Measurements from ENCODE around the gene PHGDH. TPM values are rescaled to one million over a fixed set of nuclear protein-coding genes. Genes with fewer than 3 reads are reported as not detected.
A peak's percentile ranks its signal among the peaks of the same experiment; 100 is the strongest.
"Not testable (repeated sequence)": the region's sequence is repeated elsewhere in the genome, so short reads cannot be mapped to it uniquely, and the experiment has no call there.

Gene PHGDH
- total and polyA plus RNA-seq, 9 donors, result 34.1 to 488 (median 62.8) TPM

DNA sequence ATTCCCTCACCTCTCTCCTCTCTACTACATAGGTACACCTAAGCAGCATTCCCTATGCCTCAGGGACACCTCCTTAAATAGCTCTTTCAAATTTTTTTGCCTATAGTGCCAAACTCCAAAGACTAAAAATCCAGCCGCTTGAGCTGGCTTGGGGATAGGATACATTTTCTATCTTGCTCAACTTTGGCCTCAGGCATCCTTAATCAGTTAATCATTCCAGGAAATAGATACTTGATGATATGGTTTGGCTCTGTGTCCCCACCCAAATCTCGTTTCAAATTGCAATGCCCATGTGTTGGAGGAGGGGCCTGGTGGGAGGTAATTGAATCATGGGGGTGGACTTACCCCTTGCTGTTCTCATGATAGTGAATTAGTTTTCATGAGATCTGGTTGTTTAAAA is 11.4 kb upstream of the PHGDH start:
- 78 to 82% (median 82%) methylated on average over 2 of the region's 2 CpGs for WGBS, 3 donors
- Histone ChIP-seq H3K9me3 (peaks cover 0 to 4% of the 10 kb centered on the region in 2 donors), H3K4me3 (no peak overlapping the region), H3K27ac (no peak overlapping the region), H3K27me3 (no peaks in the 10 kb centered on the region), H3K4me1 (ENCODE audit: insufficient read depth) (no peaks in the 10 kb centered on the region), H3K36me3 (no peaks in the 10 kb centered on the region)
- TF ChIP-seq EP300 (IDR thresholded peaks at IDR 0.05) (no peak), POLR2A (IDR thresholded peaks at IDR 0.05) (no peak), CTCF (IDR thresholded peaks at IDR 0.05) (no peak)
- DNase-seq, result no peak
- intact Hi-C loops (cut with DNase I), result no loop called here

DNA sequence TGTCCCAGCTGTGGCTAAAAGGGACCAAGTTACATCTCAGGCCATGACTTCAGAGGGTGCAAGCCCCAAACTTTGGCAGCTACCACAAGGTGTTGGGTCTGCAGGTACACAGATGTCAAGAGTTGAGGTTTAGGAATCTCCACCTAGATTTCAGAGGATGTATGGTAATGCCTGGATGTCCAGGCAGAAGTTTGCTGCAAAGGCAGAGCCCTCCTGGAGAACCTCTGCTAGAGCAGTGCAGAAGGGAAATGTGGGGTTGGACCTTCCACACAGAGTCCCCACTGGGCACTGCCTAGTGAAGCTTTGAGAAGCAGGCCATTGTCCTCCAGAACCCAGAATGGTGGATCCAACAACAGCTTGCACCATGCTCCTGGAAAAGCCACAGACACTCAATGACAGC is 10.1 kb upstream of the PHGDH start:
- Histone ChIP-seq H3K27ac (no peak overlapping the region), H3K36me3 (no peaks in the 10 kb centered on the region), H3K4me3 (no peak overlapping the region), H3K9me3 (peaks cover 0 to 4% of the 10 kb centered on the region in 2 donors), H3K27me3 (no peaks in the 10 kb centered on the region), H3K4me1 (ENCODE audit: insufficient read depth) (no peaks in the 10 kb centered on the region)
- no peak for TF ChIP-seq EP300 (IDR thresholded peaks at IDR 0.05)
- no peak for TF ChIP-seq POLR2A (IDR thresholded peaks at IDR 0.05)
- no peak for TF ChIP-seq CTCF (IDR thresholded peaks at IDR 0.05)
- DNase-seq, result no peak
- intact Hi-C loops (cut with DNase I), result no loop called here

DNA sequence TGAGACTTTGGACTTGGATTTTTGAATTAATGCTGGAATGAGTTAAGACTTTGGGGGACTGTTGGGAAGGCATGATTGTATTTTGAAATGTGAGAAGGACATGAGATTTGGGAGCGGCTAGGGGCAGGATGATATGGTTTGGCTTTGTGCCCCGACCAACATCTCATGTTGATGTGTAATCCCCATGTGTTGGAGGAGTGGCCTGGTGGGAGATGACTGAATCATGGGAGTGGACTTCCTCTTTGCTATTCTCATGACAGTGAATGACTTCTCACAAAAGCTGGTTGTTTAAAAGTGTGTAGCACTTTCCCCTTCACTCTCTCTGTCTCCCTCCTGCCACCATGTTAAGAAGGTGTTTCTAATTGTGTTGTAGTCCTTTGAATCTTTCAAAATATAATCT is 9.3 kb upstream of the PHGDH start:
- Histone ChIP-seq H3K36me3 (no peaks in the 10 kb centered on the region), H3K9me3 (peaks cover 0 to 4% of the 10 kb centered on the region in 2 donors), H3K4me1 (ENCODE audit: insufficient read depth) (no peaks in the 10 kb centered on the region), H3K4me3 (no peak overlapping the region), H3K27me3 (no peaks in the 10 kb centered on the region), H3K27ac (no peak overlapping the region)
- no peak for DNase-seq
- WGBS, 3 donors, result 67 to 79% (median 77%) methylated on average over 2 of the region's 2 CpGs
- intact Hi-C loops (cut with DNase I), result no loop called here
- TF ChIP-seq CTCF (IDR thresholded peaks at IDR 0.05), result no peak
- no peak for TF ChIP-seq EP300 (IDR thresholded peaks at IDR 0.05)
- no peak for TF ChIP-seq POLR2A (IDR thresholded peaks at IDR 0.05)

DNA sequence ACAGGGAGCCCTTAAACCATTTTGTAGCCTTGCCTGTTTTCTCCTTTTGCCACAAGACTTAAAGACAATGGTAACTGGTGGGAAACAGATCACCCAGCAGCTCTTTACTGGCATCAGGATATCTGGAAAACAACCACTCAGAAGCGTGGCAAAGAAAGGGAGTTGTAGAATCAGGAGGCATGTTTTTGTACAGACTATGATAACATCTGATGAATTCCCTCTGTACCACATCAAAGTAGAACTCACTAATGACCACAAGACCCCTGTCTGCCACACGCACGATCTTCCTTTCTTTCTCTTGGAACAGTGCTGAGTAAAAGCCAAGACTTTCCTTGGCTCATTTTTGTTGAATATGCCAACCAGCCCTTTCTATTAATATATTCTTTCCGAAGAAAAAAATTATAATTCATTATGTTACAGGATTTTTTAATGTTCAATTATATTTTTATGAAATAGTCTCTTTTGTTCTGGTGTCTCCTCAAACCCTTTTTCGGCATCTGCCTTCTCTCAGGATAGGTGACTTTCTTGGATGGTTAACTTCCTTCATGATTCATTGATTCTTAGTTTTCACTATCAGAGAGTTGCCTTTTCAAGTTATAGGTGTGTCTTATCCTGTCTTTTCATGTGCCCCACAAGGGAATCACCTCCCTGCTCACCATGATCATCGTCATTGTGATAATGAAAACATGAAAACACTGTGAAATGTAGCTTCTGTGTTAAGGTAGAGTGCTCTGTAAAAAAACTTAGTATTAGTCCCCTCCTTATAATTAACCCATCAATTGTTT is 7.9 kb upstream of the PHGDH start:
- no peak for TF ChIP-seq EP300 (IDR thresholded peaks at IDR 0.05)
- TF ChIP-seq CTCF (IDR thresholded peaks at IDR 0.05), result no peak
- TF ChIP-seq POLR2A (IDR thresholded peaks at IDR 0.05), result no peak
- intact Hi-C loops (cut with DNase I), result no loop called here
- 64 to 71% (median 68%) methylated on average over 6 of the region's 6 CpGs for WGBS, 3 donors

DNA sequence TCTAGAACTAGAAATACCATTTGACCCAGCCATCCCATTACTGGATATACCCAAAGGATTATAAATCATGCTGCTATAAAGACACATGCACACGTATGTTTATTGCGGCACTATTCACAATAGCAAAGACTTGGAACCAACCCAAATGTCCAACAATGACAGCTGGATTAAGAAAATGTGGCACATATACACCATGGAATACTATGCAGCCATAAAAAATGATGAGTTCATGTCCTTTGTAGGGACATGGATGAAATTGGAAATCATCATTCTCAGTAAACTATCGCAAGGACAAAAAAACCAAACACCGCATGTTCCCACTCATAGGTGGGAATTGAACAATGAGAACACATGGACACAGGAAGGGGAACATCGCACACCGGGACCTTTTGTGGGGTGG is 5.1 kb upstream of the PHGDH start:
- intact Hi-C loops (cut with DNase I); DNase-seq; H3K4me1 ChIP-seq (ENCODE audit: insufficient read depth); H3K9me3 ChIP-seq; H3K4me3 ChIP-seq; H3K36me3 ChIP-seq; H3K27ac ChIP-seq; H3K27me3 ChIP-seq: not testable (repeated sequence)
- WGBS, 3 donors, result 83 to 98% (median 95%) methylated on average over 6 of the region's 6 CpGs

More for the DNA sequence above, 7.9 kb upstream of the PHGDH start:
- H3K4me3 ChIP-seq, result no peak overlapping the region
- no peaks in the 10 kb centered on the region for H3K36me3 ChIP-seq
- H3K27me3 ChIP-seq, result no peaks in the 10 kb centered on the region
- no peaks in the 10 kb centered on the region for H3K4me1 ChIP-seq (ENCODE audit: insufficient read depth)
- no peak overlapping the region for H3K27ac ChIP-seq
- peaks cover 0 to 4% of the 10 kb centered on the region in 2 donors for H3K9me3 ChIP-seq
- no peak for DNase-seq

DNA sequence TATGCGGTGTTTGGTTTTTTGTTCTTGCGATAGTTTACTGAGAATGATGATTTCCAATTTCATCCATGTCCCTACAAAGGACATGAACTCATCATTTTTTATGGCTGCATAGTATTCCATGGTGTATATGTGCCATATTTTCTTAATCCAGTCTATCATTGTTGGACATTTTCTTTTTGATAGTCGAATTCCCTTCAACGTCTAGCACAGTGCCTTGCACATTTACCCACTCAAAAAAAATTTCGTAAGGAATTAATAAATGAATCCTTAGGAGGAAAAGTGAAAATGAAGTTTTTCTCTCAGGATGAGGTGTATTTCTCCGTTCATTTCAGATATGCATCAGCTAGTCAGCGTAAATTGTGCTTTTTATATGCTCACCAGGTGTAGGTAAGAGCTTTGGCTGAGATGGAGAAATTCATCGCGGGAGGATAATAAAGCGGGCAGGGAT is 354 bp upstream of the PHGDH start:
- H3K36me3 ChIP-seq; H3K27ac ChIP-seq; H3K27me3 ChIP-seq; DNase-seq; intact Hi-C loops (cut with DNase I); H3K9me3 ChIP-seq: not testable (repeated sequence)
- Histone ChIP-seq H3K4me3 (peak overlapping the region; percentile 51), H3K4me1 (ENCODE audit: insufficient read depth) (peaks cover 14% of the 10 kb centered on the region)
- 4 to 24% (median 24%) methylated on average over 8 to 10 of the region's 10 CpGs for WGBS, 3 donors

Data from ovary (tissue), 9 donors.